Stimulated activated CD4-positive, alpha-beta T cell treated with anti-CD3 and anti-CD28 coated beads, Interleukin-15, amount 100 ng/mL, for 48 hours (primary cell): Measurements from ENCODE around the gene PPIL6.

Experiments
- DNase-seq, 2 donors: peaks; one replicate each; pipeline ENCODE4 v3.0.0-alpha.2; 2020; ENCODE audit warnings: low read depth in 2 of 2

Gene PPIL6

GRCh38 chr6:109449064-109449794, 8.8 kb upstream of the PPIL6 start:
- no peak for DNase-seq

- no peak for DNase-seq
Measured at GRCh38 chr6:109448615-109449014, 8.2 kb upstream of the PPIL6 start.

- no peak for DNase-seq
Measured at GRCh38 chr6:109447878-109448555, 7.6 kb upstream of the PPIL6 start.

DNA sequence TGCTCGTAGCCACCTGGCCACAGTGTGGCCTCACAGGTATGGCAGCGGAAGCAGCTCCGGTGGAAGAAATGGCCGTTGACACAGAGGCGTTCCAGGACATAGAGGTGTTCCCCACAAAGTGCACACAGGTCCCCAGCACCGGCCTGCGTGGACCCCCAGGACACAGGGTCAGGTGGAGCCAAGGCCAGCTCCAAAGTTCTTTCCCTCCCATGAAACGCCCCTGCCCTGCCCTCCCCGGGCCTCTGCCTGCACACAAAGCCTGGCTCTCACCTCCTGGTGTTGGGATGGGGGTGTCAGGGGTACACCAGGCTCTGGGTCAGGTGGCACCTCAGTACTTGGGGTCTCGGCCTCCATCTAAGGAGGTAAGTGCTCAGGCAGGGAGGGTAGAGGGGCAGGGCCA, 6.7 kb upstream of the PPIL6 start:
- DNase-seq, result no peak

GRCh38 chr6:109446541-109446940, 6.1 kb upstream of the PPIL6 start:
- DNase-seq, result no peak

- DNase-seq, result no peak
Measured at GRCh38 chr6:109446072-109446471, 5.6 kb upstream of the PPIL6 start.

DNA sequence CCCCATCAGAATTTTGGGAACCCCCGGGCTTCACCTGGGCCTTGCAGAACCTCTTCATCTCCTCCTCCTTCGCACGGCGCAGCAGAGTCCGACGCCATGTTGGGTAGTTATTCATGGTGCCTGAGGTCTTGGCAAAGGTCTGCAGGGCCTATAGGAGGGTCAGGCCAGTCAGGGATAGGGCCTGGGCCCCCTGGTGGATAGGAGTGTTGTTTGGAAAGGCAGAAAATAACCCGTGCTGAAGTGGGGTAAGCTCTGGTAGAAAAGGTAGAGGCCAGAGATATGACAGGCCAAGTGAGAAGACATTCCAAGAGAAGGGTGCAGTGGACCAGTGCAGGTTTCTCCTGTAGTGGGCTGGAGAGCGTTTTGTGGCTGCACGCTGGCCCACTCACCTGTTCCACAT, 5.0 kb upstream of the PPIL6 start:
- no peak for DNase-seq

DNA sequence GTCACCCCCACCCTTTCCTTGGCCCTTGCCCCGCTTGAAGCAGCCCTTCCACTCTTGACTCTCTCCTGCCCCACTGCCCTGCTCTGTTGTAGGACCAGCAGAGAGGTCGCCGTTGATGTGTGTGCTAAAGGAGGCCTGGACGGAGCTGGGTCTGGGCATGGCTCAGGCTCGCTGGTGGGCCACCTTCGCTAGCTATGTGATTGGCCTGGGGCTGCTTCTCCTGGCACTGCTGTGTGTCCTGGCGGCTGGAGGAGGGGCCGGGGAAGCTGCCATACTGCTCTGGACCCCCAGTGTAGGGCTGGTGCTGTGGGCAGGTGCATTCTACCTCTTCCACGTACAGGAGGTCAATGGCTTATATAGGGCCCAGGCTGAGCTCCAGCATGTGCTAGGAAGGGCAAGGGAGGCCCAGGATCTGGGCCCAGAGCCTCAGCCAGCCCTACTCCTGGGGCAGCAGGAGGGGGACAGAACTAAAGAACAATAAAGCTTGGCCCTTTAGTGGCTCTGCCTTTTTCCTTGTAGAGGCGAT, 3.1 kb upstream of the PPIL6 start:
- no peak for DNase-seq

GRCh38 chr6:109442393-109442924, 2.0 kb upstream of the PPIL6 start:
- no peak for DNase-seq

DNA sequence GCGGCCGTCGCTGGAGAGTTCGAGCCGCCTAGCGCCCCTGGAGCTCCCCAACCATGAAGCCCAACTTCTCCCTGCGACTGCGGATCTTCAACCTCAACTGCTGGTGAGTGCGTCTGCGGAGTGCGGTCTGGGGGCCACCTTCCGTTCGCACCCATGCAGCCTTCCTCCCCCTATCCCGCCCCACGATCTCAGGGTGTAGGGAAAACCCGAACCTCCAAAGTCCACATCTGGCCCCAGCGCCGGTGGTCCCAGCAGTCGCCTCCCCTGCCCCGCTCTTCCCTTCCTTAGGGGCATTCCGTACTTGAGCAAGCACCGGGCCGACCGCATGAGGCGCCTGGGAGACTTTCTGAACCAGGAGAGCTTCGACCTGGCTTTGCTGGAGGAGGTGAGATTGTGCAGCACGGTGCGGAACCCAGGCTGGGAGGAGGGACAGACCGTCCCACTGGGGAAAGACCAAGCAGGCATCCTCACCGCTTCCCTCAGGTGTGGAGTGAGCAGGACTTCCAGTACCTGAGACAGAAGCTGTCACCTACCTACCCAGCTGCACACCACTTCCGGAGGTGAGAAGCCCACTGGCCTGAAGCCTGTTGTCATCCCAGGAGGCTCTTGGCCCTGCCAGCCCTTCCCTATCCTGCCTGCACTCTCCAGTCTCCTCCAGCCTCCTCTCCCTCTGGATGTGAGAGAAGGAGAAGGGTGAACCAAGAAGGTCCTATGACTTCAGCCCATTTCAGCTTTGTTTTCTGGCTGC, 815 bp upstream of the PPIL6 start:
- DNase-seq, result peak in 1 of 2 donors; percentile 23

- no peak for DNase-seq
Measured at GRCh38 chr6:109436041-109436440, 4.4 kb downstream of the PPIL6 start.

DNA sequence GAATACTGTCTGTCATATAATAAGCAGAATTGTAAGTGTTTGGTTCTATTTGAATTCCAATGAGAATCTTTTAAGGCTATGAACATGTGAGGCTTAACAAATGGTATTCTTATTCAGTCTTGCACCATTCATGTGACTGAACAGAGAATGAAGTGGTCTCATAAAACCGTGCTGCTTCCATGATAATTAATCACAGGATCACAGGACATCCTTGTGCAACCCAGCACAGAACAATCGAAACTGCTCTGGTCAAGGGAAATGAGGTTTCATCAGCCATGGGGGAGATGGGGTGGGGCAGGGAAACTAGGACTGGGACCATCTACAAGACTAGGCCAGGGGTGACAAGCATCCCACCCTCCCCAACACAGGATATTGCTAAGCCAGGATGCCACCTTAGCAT, 6.0 kb downstream of the PPIL6 start:
- DNase-seq, result no peak

DNA sequence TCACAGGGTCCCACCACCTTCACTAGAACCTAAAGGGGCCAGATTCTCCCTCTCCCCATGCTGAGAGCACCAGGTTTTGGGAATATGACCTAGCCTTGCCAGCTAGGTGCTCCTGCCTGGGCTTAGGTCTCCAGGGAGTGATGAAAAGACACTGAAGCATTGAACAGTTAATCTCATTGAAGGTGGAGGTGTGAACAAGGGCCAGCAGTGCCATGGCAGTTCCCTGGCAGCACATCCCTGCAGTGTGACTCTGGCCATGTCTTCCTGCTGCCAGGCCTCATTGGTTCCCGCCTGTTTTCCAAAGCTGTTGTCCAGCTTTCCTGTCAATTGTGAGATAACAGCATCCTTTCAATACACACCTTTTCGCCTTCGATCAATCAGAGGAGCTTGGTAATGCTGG, 10.9 kb downstream of the PPIL6 start:
- DNase-seq, result no peak

DNA sequence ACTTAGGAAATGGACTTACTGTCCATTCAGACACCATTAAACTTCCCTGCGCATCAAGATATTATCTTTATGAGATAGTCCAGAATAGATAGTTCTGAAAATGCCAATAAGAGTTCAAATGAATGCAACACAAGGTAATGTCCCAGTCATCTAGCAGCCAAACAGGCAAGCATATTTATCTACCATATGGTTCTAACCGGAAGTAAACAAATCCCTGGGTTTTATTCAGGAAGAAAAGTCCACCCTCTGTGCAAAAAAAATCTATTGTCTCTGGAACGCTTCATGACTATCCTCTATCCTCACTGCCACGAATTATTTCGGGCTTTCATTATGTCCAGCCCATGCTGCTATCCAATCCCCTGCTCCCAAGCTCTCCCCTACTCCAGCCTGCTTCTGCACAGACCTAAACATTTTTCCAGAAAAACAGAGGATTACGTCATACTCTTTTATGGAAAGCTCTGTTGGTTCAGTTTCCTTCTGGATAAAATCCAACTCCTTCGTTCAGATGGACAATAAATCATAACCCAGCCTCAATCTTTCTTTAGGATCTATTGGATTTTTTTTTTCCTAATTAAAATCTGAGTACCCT, 11.4 kb downstream of the PPIL6 start:
- no peak for DNase-seq

DNA sequence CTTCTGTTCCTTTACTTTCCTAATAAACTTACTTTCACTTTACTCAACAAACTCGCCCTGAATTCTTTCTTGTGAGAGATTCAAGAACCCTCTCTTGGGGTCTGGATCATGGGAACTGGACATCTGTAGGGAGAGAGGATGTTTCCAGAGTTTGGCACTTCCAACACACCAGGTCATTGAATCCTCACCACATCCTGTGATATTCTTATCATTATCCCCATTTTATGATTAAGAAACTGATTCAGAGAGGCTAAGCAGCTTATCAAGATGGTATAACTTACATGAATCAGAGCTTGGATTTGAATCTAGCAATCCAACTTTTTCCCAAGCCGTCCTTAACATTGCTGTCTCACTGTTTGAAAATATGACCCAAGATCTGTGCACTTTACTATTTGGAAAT, 15.5 kb downstream of the PPIL6 start:
- DNase-seq, result no peak

- DNase-seq, result no peak
Measured at GRCh38 chr6:109421184-109421583, 19.2 kb downstream of the PPIL6 start.

DNA sequence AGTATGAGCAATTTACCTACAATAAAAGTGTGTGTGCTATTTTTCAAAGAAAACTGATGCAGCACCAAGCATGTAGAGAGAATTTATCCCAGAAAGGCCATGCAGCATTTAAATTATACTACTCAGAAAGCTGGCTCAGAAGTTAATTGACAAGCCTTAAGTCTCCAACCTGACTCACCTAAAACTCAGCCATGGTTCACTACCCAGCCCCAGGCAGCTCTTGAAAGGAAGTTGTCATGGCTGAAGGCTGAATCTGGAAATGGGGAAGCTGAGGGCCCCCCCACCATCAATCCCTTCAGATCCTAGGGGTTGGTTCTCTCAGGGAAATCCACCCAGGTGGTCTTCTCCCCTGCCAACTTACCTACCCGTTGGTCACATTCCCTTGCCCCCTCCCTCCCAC, 19.7 kb downstream of the PPIL6 start:
- no peak for DNase-seq

- no peak for DNase-seq
Measured at GRCh38 chr6:109417646-109418045, 22.8 kb downstream of the PPIL6 start.

GRCh38 chr6:109411034-109411433, 29.4 kb downstream of the PPIL6 start:
- DNase-seq, result no peak

DNA sequence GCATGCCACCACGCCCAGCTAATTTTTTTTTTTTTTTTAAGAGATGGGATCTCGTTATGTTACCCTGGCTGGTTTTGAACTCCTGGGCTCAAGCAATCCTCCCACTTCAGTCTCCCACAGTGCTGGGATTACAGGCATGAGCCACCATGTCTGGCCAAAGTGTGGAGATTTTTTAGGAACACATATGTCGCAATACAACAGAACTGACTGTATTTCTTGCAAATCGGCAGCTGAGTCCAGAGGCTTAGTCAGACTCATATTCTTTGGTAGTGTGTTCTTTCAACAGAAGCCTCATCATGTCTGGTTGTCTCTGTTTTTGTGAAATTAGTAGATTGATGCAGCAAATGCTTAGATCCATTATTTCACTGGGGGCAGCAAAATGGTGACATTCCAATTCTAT, 34.2 kb downstream of the PPIL6 start:
- DNase-seq, result no peak

DNA sequence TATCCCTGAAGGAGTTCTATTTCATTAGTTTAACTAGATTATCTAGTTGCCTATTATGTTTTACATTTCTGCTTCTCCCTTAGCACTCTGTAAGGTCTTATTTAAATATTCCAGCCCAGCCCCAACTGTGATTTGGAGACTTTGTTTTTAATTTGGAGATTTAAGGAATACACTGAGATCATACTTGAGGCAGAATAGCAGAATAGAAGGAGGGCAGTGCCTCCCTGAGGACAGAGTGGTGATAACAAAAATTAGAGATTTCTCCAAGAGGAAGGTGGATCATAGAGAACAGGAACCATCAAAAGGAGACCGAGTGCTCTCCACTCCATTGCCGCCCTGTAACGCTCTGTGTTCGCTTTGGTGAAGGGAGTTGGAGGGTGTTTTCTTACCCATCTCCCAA, 43.4 kb downstream of the PPIL6 start:
- no peak for DNase-seq
